ENCODE measurements around the gene ARID4B.
"Not testable (repeated sequence)": the region's sequence is repeated elsewhere in the genome, so short reads cannot be mapped to it uniquely, and the experiment has no call there.

Gene ARID4B

GRCh38 chr1:235297579-235297978 is 30.4 kb downstream of the ARID4B start:
- DNase-seq = no peak

- no peak for DNase-seq
These were observed 31.2 kb downstream of the ARID4B start for GRCh38 chr1:235296729-235297128.

- no peak for DNase-seq
These were observed 32.1 kb downstream of the ARID4B start for GRCh38 chr1:235295902-235296350.

GRCh38 chr1:235293322-235293942 is 34.5 kb downstream of the ARID4B start:
- DNase-seq = no peak

GRCh38 chr1:235292790-235293189 is 35.2 kb downstream of the ARID4B start:
- no peak for DNase-seq

- peak; percentile 19 to 22 for DNase-seq
These were observed 36.3 kb downstream of the ARID4B start for GRCh38 chr1:235291599-235292091.

- no peak for DNase-seq
These were observed 37.1 kb downstream of the ARID4B start for GRCh38 chr1:235290740-235291502.

- no peak for DNase-seq
These were observed 37.9 kb downstream of the ARID4B start for GRCh38 chr1:235289859-235290739.

- DNase-seq = no peak
These were observed 40.6 kb downstream of the ARID4B start for GRCh38 chr1:235287208-235287882.

- DNase-seq = no peak
These were observed 41.3 kb downstream of the ARID4B start for GRCh38 chr1:235286667-235287066.

- DNase-seq = no peak
These were observed 43.7 kb downstream of the ARID4B start for GRCh38 chr1:235284231-235284769.

GRCh38 chr1:235283636-235284035 is 44.3 kb downstream of the ARID4B start:
- not testable (repeated sequence) for DNase-seq

- no peak for DNase-seq
These were observed 47.5 kb downstream of the ARID4B start for GRCh38 chr1:235280467-235280866.

GRCh38 chr1:235279694-235280093 is 48.3 kb downstream of the ARID4B start:
- no peak for DNase-seq

- no peak for DNase-seq
These were observed 49.1 kb downstream of the ARID4B start for GRCh38 chr1:235278915-235279292.

GRCh38 chr1:235278233-235278914 is 49.6 kb downstream of the ARID4B start:
- no peak for DNase-seq

GRCh38 chr1:235277709-235278108 is 50.3 kb downstream of the ARID4B start:
- DNase-seq = no peak

- DNase-seq = no peak
These were observed 52.1 kb downstream of the ARID4B start for GRCh38 chr1:235275836-235276235.

GRCh38 chr1:235275223-235275622 is 52.8 kb downstream of the ARID4B start:
- DNase-seq = peak; percentile 15 to 40

- DNase-seq = no peak
These were observed 55.1 kb downstream of the ARID4B start for GRCh38 chr1:235272851-235273250.

- DNase-seq = peak in 1 of 2 donors; percentile 12
These were observed 57.4 kb downstream of the ARID4B start for GRCh38 chr1:235270625-235271024.

GRCh38 chr1:235269990-235270389 is 58.0 kb downstream of the ARID4B start:
- not testable (repeated sequence) for DNase-seq

Measured in inflammatory macrophage treated with lipopolysaccharide for 1 hour (primary cell).